IMR-90 (cell line): Measurements from ENCODE around the gene RHOBTB3. TPM values are rescaled to one million over a fixed set of nuclear protein-coding genes. Genes with fewer than 3 reads are reported as not detected.

Source experiments
- ATAC-seq: fragments of 200-7000 bp; cut with Tn5 transposase; 2 replicates; pipeline ENCODE4 v1.9.1; 2020; ENCODE audit warnings: low read depth, mild to moderate bottlenecking, moderate library complexity
- BruUV-seq: library from RNA; stranded (reverse); fragments of 400-500 nt; replicated peaks from 2 replicates; lab custom pipeline; 2021; lab: Mats Ljungman, UMichigan
- CTCF ChIA-PET: fragments of 300-600 bp; formaldehyde crosslinking; extraction: SDS; loops from one replicate; lab custom pipeline; 2021; ENCODE audit warnings: antibody characterized with exemption; lab: Yijun Ruan, JAX
- POLR2A ChIA-PET: fragments of 300-600 bp; sonication (Branson Sonifier 250); formaldehyde crosslinking; loops from one replicate; lab custom pipeline; 2022; ENCODE audit warnings: antibody characterized with exemption; ENCODE audit not compliant: unreplicated experiment; lab: Charles Lee
- DNase-seq: peaks from one replicate; pipeline ENCODE4 v3.0.0; 2013
- H2AFZ ChIP-seq: replicated peaks from 2 replicates; pipeline ENCODE3; 2013; ENCODE audit warnings: low read length, mild to moderate bottlenecking; ENCODE audit not compliant: poor library complexity
- H2AK5ac ChIP-seq: 2 replicates; pipeline ENCODE4 v1.6.1; 2013; ENCODE audit warnings: low read depth, low read length, inconsistent platforms
- H2AK9ac ChIP-seq: replicated peaks from 2 replicates; pipeline ENCODE3; 2013; ENCODE audit warnings: mild to moderate bottlenecking, low read depth, low read length, moderate library complexity; ENCODE audit not compliant: poor library complexity
- H2BK120ac ChIP-seq: 2 replicates; pipeline ENCODE4 v1.6.1; 2013; ENCODE audit warnings: low read depth, low read length, inconsistent platforms
- H2BK15ac ChIP-seq: 3 replicates; pipeline ENCODE4 v1.6.1; 2013; ENCODE audit warnings: low read depth, low read length, inconsistent platforms
- H2BK20ac ChIP-seq: 2 replicates; pipeline ENCODE4 v1.6.1; 2013; ENCODE audit warnings: low read depth, mild to moderate bottlenecking, inconsistent platforms, low read length, moderate library complexity
- H2BK5ac ChIP-seq: 2 replicates; pipeline ENCODE4 v1.6.1; 2013; ENCODE audit warnings: mild to moderate bottlenecking, low read depth, low read length, inconsistent platforms; ENCODE audit not compliant: poor library complexity, severe bottlenecking
- H3K14ac ChIP-seq: replicated peaks from 2 replicates; pipeline ENCODE4 v1.6.1; 2013; ENCODE audit warnings: low read depth, low read length, inconsistent platforms
- H3K18ac ChIP-seq: 2 replicates; pipeline ENCODE4 v1.6.1; 2013; ENCODE audit warnings: low read depth, low read length, control low read depth
- H3K23ac ChIP-seq: 2 replicates; pipeline ENCODE4 v1.6.1; 2013; ENCODE audit warnings: low read depth, low read length, inconsistent platforms
- H3K27ac ChIP-seq: 2 replicates; pipeline ENCODE4 v1.5.1; 2013; ENCODE audit warnings: mild to moderate bottlenecking, control low read depth, low read length; ENCODE audit not compliant: insufficient read depth
- H3K27me3 ChIP-seq: 2 replicates; pipeline ENCODE4 v1.6.1; 2013; ENCODE audit warnings: low read length; ENCODE audit not compliant: control insufficient read depth, insufficient read depth
- H3K36me3 ChIP-seq: 2 replicates; pipeline ENCODE4 v1.6.1; 2013; ENCODE audit warnings: low read length, mixed read lengths; ENCODE audit not compliant: control insufficient read depth, insufficient read depth
- H3K4ac ChIP-seq: 2 replicates; pipeline ENCODE4 v1.6.1; 2013; ENCODE audit warnings: low read depth, low read length, inconsistent platforms
- H3K4me1 ChIP-seq: 2 replicates; pipeline ENCODE4 v1.6.1; 2013; ENCODE audit warnings: low read length, mixed read lengths; ENCODE audit not compliant: control insufficient read depth, insufficient read depth
- H3K4me2 ChIP-seq: 2 replicates; pipeline ENCODE4 v1.6.1; 2013; ENCODE audit warnings: low read depth, mild to moderate bottlenecking, control low read depth, low read length, moderate library complexity
- H3K4me3 ChIP-seq: 2 replicates; pipeline ENCODE4 v1.5.1; 2013; ENCODE audit warnings: low read depth, mild to moderate bottlenecking, control low read depth, low read length, moderate library complexity; ENCODE audit not compliant: insufficient read depth
- H3K56ac ChIP-seq: 2 replicates; pipeline ENCODE4 v1.6.1; 2013; ENCODE audit warnings: low read length, inconsistent platforms; ENCODE audit not compliant: insufficient read depth; ENCODE audit errors: extremely low read depth
- H3K79me1 ChIP-seq, 2 experiments: 2 replicates each; pipeline ENCODE4 v1.6.1; 2013; ENCODE audit warnings: low read length in 2 of 2, inconsistent platforms in 1 of 2, low read depth in 1 of 2
- H3K9ac ChIP-seq: 2 replicates; pipeline ENCODE4 v1.6.1; 2013; ENCODE audit warnings: low read depth, low read length, control low read depth
- H3K9me1 ChIP-seq: 2 replicates; pipeline ENCODE4 v1.6.1; 2013; ENCODE audit warnings: low read length, inconsistent platforms; ENCODE audit not compliant: insufficient read depth
- H3K9me3 ChIP-seq: 2 replicates; pipeline ENCODE4 v1.6.1; 2013; ENCODE audit warnings: low read length; ENCODE audit not compliant: control insufficient read depth, insufficient read depth
- H4K20me1 ChIP-seq: 2 replicates; pipeline ENCODE4 v1.6.1; 2013; ENCODE audit warnings: low read length, inconsistent platforms; ENCODE audit not compliant: insufficient read depth
- H4K5ac ChIP-seq: 2 replicates; pipeline ENCODE4 v1.6.1; 2013; ENCODE audit warnings: mild to moderate bottlenecking, low read depth, low read length, control low read depth
- H4K8ac ChIP-seq, 2 experiments: 2 replicates each; pipeline ENCODE4 v1.6.1; 2013; ENCODE audit warnings: low read depth in 2 of 2, low read length in 2 of 2, control low read depth in 1 of 2, inconsistent platforms in 1 of 2
- H4K91ac ChIP-seq: 2 replicates; pipeline ENCODE4 v1.6.1; 2013; ENCODE audit warnings: low read depth, low read length, inconsistent platforms; ENCODE audit not compliant: insufficient read depth
- BHLHE40 ChIP-seq: fragments of 150-350 bp; IDR thresholded peaks from 2 replicates; pipeline ENCODE4 v1.6.1; 2016; ENCODE audit warnings: mild to moderate bottlenecking, low read depth, low read length
- CEBPB ChIP-seq: IDR thresholded peaks from 2 replicates; pipeline ENCODE4 v1.6.1; 2012; ENCODE audit warnings: low read depth, low read length, improper control_type of control experiment
- CHD1 ChIP-seq: IDR thresholded peaks from 2 replicates; pipeline ENCODE4 v1.6.1; 2012; ENCODE audit warnings: low read depth, low read length, improper control_type of control experiment
- CTCF ChIP-seq: conservative IDR thresholded peaks from 2 replicates; pipeline ENCODE4 v1.5.1; 2012; ENCODE audit warnings: mild to moderate bottlenecking, low read depth, low read length, improper control_type of control experiment
- ELK1 ChIP-seq: fragments of 150-350 bp; IDR thresholded peaks from 2 replicates; pipeline ENCODE4 v1.6.1; 2016; ENCODE audit warnings: low read depth, mild to moderate bottlenecking, low read length, moderate library complexity, borderline replicate concordance
- FOS ChIP-seq: fragments of 150-350 bp; IDR thresholded peaks from 2 replicates; pipeline ENCODE4 v1.6.1; 2016; ENCODE audit warnings: low read depth, low read length
- MAFK ChIP-seq: IDR thresholded peaks from 2 replicates; pipeline ENCODE4 v1.6.1; 2012; ENCODE audit warnings: low read depth, low read length, improper control_type of control experiment
- MXI1 ChIP-seq: IDR thresholded peaks from 2 replicates; pipeline ENCODE4 v1.6.1; 2012; ENCODE audit warnings: low read depth, mild to moderate bottlenecking, low read length, moderate library complexity, borderline replicate concordance
- NFE2L2 ChIP-seq: fragments of 150-350 bp; IDR thresholded peaks from 2 replicates; pipeline ENCODE4 v1.6.1; 2016; ENCODE audit warnings: low read depth, mild to moderate bottlenecking, low read length
- POLR2A ChIP-seq: IDR thresholded peaks from 2 replicates; pipeline ENCODE4 v1.6.1; 2012; ENCODE audit warnings: mild to moderate bottlenecking, low read depth, low read length
- RAD21 ChIP-seq: IDR thresholded peaks from 2 replicates; pipeline ENCODE4 v1.6.1; 2012; ENCODE audit warnings: low read length, improper control_type of control experiment
- RCOR1 ChIP-seq: IDR thresholded peaks from 2 replicates; pipeline ENCODE4 v1.6.1; 2012; ENCODE audit warnings: mild to moderate bottlenecking, low read length, improper control_type of control experiment; ENCODE audit not compliant: insufficient replicate concordance
- RFX5 ChIP-seq: IDR thresholded peaks from 2 replicates; pipeline ENCODE4 v1.8.0; 2012; ENCODE audit warnings: low read depth, mild to moderate bottlenecking, low read length, moderate library complexity
- SMC3 ChIP-seq: fragments of 150-350 bp; IDR thresholded peaks from 2 replicates; pipeline ENCODE4 v1.6.1; 2016; ENCODE audit warnings: low read depth, mild to moderate bottlenecking, antibody characterized with exemption, low read length, moderate library complexity
- WGBS, 2 experiments: methylation state at CpG; one replicate each; pipeline versions ENCODE4 v1.1.5 to v1.1.7; 2013; ENCODE audit warnings: missing lambda C conversion rate in 2 of 2; ENCODE audit not compliant: insufficient read length in 1 of 2; ENCODE audit errors: extremely low coverage in 2 of 2; 5-methylcytosine and 5-hydroxymethylcytosine counted together
- dilution Hi-C: fragments of 300-500 bp; cut with HindIII; formaldehyde crosslinking; loops from one replicate; pipeline ENCODE4 v1.14.3; 2018; ENCODE audit warnings: low sequenced_read_pairs; ENCODE audit not compliant: unreplicated experiment
- in situ Hi-C: fragments of 300-500 bp; cut with MboI; formaldehyde crosslinking; loops from 3 replicates; pipeline ENCODE4 v1.14.3; 2019; ENCODE audit warnings: low sequenced_read_pairs, inconsistent platforms, mixed read lengths
- intact Hi-C: fragments of 100-400 bp; cut with micrococcal nuclease; formaldehyde crosslinking; loops from 2 replicates; pipeline ENCODE4 v1.10.0; 2022
- polyA plus RNA-seq, 3 experiments: library from polyadenylated mRNA; depleted of rRNA; stranded (reverse); fragments of >200 nt; gene quantifications; 2 replicates each; pipeline ENCODE4 v1.2.3, GENCODE V29; 2012; ENCODE audit warnings: low replicate concordance in 1 of 3
- total RNA-seq: library from RNA; depleted of rRNA; stranded (reverse); fragments of >200 nt; gene quantifications from 2 replicates; pipeline ENCODE4 v1.2.3, GENCODE V29; 2012
- TF ChIP-seq, protein P1 (sequence below): fragments of 150-350 bp; IDR thresholded peaks from 2 replicates; pipeline ENCODE4 v1.6.1; 2017; ENCODE audit warnings: mild to moderate bottlenecking, antibody characterized with exemption, low read length, low read depth

The RHOBTB3 gene
- total and polyA plus RNA-seq, 2 of the 4 experiments (the other 2 are of a cell fraction): 117 to 447 TPM

- CTCF ChIA-PET: no interaction called here
- TF ChIP-seq, protein P1, sequence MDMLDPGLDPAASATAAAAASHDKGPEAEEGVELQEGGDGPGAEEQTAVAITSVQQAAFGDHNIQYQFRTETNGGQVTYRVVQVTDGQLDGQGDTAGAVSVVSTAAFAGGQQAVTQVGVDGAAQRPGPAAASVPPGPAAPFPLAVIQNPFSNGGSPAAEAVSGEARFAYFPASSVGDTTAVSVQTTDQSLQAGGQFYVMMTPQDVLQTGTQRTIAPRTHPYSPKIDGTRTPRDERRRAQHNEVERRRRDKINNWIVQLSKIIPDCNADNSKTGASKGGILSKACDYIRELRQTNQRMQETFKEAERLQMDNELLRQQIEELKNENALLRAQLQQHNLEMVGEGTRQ: no peak
- TF ChIP-seq CTCF (no peak), NFE2L2 (no peak), RAD21 (no peak), CHD1 (no peak), MXI1 (no peak), RCOR1 (no peak), SMC3 (no peak), CEBPB (no peak), ELK1 (no peak), BHLHE40 (no peak), FOS (no peak), RFX5 (no peak), POLR2A (no peak), MAFK (no peak)
Measured at GRCh38 chr5:95803271-95804148, 72.4 kb downstream of the RHOBTB3 start.

More at GRCh38 chr5:95803271-95804148, 72.4 kb downstream of the RHOBTB3 start:
- Histone ChIP-seq H2AK5ac (no peak overlapping the region), H3K4me3 (no peak overlapping the region), H3K27ac (no peak overlapping the region), H3K36me3 (no peaks in the 10 kb centered on the region; the same call in none of the 2 replicates), H4K91ac (no peak overlapping the region; the same call in 1 of the 2 replicates), H2AFZ (no peak overlapping the region), H3K27me3 (no peaks in the 10 kb centered on the region), H3K79me1 (0 out of 4 replicates have a peak, but pooled peaks cover 0 to 6% of the 10 kb centered on the region in 2 experiments), H2BK15ac (no peak overlapping the region), H4K20me1 (no peaks in the 10 kb centered on the region), H3K9me1 (peaks cover 12% of the 10 kb centered on the region; the same call in 1 of the 2 replicates), H3K4me1 (peaks cover 3% of the 10 kb centered on the region; the same call in 1 of the 2 replicates), H3K4me2 (no peak overlapping the region), H4K5ac (no peak overlapping the region; the same call in 1 of the 2 replicates), H2BK20ac (no peak overlapping the region; the same call in 1 of the 2 replicates), H2BK120ac (no peak overlapping the region), H3K4ac (no peak overlapping the region), H2AK9ac (no peak overlapping the region), H2BK5ac (no peak overlapping the region), H3K18ac (no peak overlapping the region), H3K9ac (no peak overlapping the region), H3K14ac (no peak overlapping the region), H4K8ac (no peak overlapping the region), H3K56ac (no peak overlapping the region), H3K9me3 (peaks cover 3% of the 10 kb centered on the region; the same call in 1 of the 2 replicates), H3K23ac (no peak overlapping the region)
- no CpG with 5 or more reads among the region's 6 CpGs for WGBS, 2 experiments
- POLR2A ChIA-PET: no interaction called here
- ATAC-seq (no peak), DNase-seq (no peak)
- no TSS peak for BruUV-seq
- intact Hi-C loops: no loop called here
- dilution Hi-C loops: no loop called here
- in situ Hi-C loops: no loop called here
